OCI-LY1 (cell line): Measurements from ENCODE around the gene TRAPPC3.
A peak's percentile ranks its signal among the peaks of the same experiment; 100 is the strongest.

ENCODE experiments used
- H2AFZ ChIP-seq: fragments of 200-600 bp; sonication (generic), shearing (Covaris generic); 2 replicates; pipeline ENCODE4 v1.6.0; 2014; ENCODE audit warnings: antibody characterized with exemption, mild to moderate bottlenecking, low read length
- H3F3A ChIP-seq: fragments of 200-600 bp; sonication (generic), shearing (Covaris generic); 2 replicates; pipeline ENCODE4 v1.6.0; 2014; ENCODE audit warnings: mild to moderate bottlenecking, antibody characterized with exemption, low read length, moderate library complexity; ENCODE audit not compliant: insufficient read depth
- H3K27ac ChIP-seq: fragments of 200-600 bp; sonication (generic); 2 replicates; pipeline ENCODE4 v1.5.1; 2014; ENCODE audit warnings: low read length, mixed run types, mild to moderate bottlenecking, low read depth; ENCODE audit not compliant: poor library complexity, severe bottlenecking
- H3K27me3 ChIP-seq: fragments of 200-600 bp; sonication (generic); 2 replicates; pipeline ENCODE4 v1.6.0; 2014; ENCODE audit warnings: antibody characterized with exemption, mild to moderate bottlenecking, low read length, moderate library complexity; ENCODE audit not compliant: insufficient read depth
- H3K36me3 ChIP-seq: fragments of 200-600 bp; sonication (generic); 2 replicates; pipeline ENCODE4 v1.6.1; 2014; ENCODE audit warnings: mild to moderate bottlenecking, antibody characterized with exemption, low read length, moderate library complexity, mixed read lengths; ENCODE audit not compliant: insufficient read depth
- H3K4me1 ChIP-seq: fragments of 200-600 bp; sonication (generic); 2 replicates; pipeline ENCODE4 v1.5.1; 2014; ENCODE audit warnings: mild to moderate bottlenecking, low read length, moderate library complexity; ENCODE audit not compliant: insufficient read depth, severe bottlenecking
- H3K4me2 ChIP-seq: fragments of 200-600 bp; sonication (generic), shearing (Covaris generic); 2 replicates; pipeline ENCODE4 v1.6.1; 2014; ENCODE audit warnings: low read length
- H3K4me3 ChIP-seq: fragments of 200-600 bp; sonication (generic); 2 replicates; pipeline ENCODE4 v1.5.1; 2014; ENCODE audit warnings: low read length, low read depth, mild to moderate bottlenecking, mixed read lengths; ENCODE audit not compliant: poor library complexity, severe bottlenecking
- H3K79me2 ChIP-seq: fragments of 200-600 bp; shearing (Covaris generic); 2 replicates; pipeline ENCODE4 v1.6.1; 2016; ENCODE audit warnings: mixed run types, low read length, mixed read lengths; ENCODE audit not compliant: insufficient read depth
- H3K9ac ChIP-seq: fragments of 200-600 bp; sonication (generic), shearing (Covaris generic); 2 replicates; pipeline ENCODE4 v1.6.1; 2014; ENCODE audit warnings: mild to moderate bottlenecking, low read length, mixed read lengths
- H3K9me2 ChIP-seq: fragments of 200-600 bp; sonication (generic), shearing (Covaris generic); 2 replicates; pipeline ENCODE4 v1.6.1; 2014; ENCODE audit warnings: low read depth, mild to moderate bottlenecking, low read length, mixed read lengths
- H3K9me3 ChIP-seq: fragments of 200-600 bp; shearing (Covaris generic); 2 replicates; pipeline ENCODE4 v1.6.1; 2014; ENCODE audit warnings: low read length, mixed read lengths
- H4K20me1 ChIP-seq: fragments of 200-600 bp; sonication (generic), shearing (Covaris generic); 2 replicates; pipeline ENCODE4 v1.6.0; 2016; ENCODE audit warnings: mild to moderate bottlenecking, low read length; ENCODE audit not compliant: insufficient read depth
- CTCF ChIP-seq: fragments of 200-600 bp; sonication (generic), shearing (Covaris generic); IDR thresholded peaks from 2 replicates; pipeline ENCODE4 v1.5.1; 2017; ENCODE audit warnings: mild to moderate bottlenecking, antibody characterized with exemption, low read length, moderate library complexity, mixed read lengths
- EZH2 ChIP-seq: fragments of 200-600 bp; sonication (generic), shearing (Covaris generic); IDR thresholded peaks from 2 replicates; pipeline ENCODE4 v1.8.0; 2017; ENCODE audit warnings: borderline replicate concordance, mixed run types, mild to moderate bottlenecking, antibody characterized with exemption, low read length, moderate library complexity, mixed read lengths

Gene TRAPPC3

GRCh38 chr1:36101546-36101945 is 47.7 kb downstream of the TRAPPC3 start:
- no peak for TF ChIP-seq CTCF
- TF ChIP-seq EZH2 = no peak

GRCh38 chr1:36100376-36100775 is 48.9 kb downstream of the TRAPPC3 start:
- H3K4me3 ChIP-seq = no peak overlapping the region
- H3K79me2 ChIP-seq = no peaks in the 10 kb centered on the region
- peaks cover 9% of the 10 kb centered on the region for H3K4me1 ChIP-seq
- H4K20me1 ChIP-seq = no peaks in the 10 kb centered on the region
- no peaks in the 10 kb centered on the region for H3K27me3 ChIP-seq
- no peaks in the 10 kb centered on the region for H3K9me3 ChIP-seq
- H3K36me3 ChIP-seq = peaks cover 10% of the 10 kb centered on the region; the same call in 1 of the 2 replicates
- no peak overlapping the region for H2AFZ ChIP-seq
- H3K27ac ChIP-seq = no peak overlapping the region
- H3K9me2 ChIP-seq = no peaks in the 10 kb centered on the region
- TF ChIP-seq CTCF (no peak), EZH2 (no peak)
- no peak overlapping the region for H3K9ac ChIP-seq
- H3F3A ChIP-seq = no peaks in the 10 kb centered on the region
- peak overlapping the region; percentile 59; the same call in 1 of the 2 replicates for H3K4me2 ChIP-seq

More at GRCh38 chr1:36101546-36101945, 47.7 kb downstream of the TRAPPC3 start:
- H3K4me2 ChIP-seq = no peak overlapping the region
- no peak overlapping the region for H3K27ac ChIP-seq
- no peak overlapping the region for H2AFZ ChIP-seq
- no peaks in the 10 kb centered on the region for H3K27me3 ChIP-seq
- H3K4me3 ChIP-seq = no peak overlapping the region
- no peaks in the 10 kb centered on the region for H3K9me3 ChIP-seq
- H3K4me1 ChIP-seq = peaks cover 9% of the 10 kb centered on the region
- H3K79me2 ChIP-seq = no peaks in the 10 kb centered on the region
- H3K9ac ChIP-seq = no peak overlapping the region
- no peaks in the 10 kb centered on the region for H3K9me2 ChIP-seq
- no peaks in the 10 kb centered on the region for H4K20me1 ChIP-seq
- no peaks in the 10 kb centered on the region for H3F3A ChIP-seq
- H3K36me3 ChIP-seq = no peaks in the 10 kb centered on the region

DNA sequence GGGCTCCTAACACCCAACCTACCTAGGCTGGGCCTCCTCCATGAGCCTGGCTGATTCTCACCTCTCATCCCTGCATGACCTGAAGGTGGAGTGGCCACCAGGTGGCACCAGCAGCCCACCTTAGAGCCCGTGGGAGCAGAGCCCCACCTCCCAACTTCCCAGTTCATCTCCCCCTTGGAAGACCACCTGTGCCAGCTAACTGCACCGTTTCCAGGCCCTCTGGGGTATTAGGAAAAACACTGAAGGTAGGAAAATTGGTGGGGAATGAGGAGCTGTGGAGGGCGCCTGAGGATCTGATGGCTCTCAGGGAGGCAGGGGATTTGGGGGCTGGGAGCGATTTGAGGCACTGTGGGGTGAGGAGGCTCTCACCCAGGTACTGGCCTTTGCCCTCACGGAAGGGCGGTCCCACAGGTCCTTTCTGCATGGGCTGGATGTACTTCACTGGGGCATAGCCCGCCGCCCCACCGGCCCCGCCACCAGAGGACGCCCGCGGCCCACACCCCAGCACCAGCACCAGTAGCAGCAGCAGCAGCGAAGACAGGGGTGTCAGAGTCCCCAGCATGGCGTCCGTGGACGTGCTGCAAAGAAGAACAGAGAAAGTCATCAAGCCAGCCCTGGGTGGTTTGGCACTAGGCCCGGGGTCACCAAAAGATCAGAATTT is 49.5 kb downstream of the TRAPPC3 start:
- no peak overlapping the region for H3K27ac ChIP-seq
- peak overlapping the region; percentile 59 for H3K4me2 ChIP-seq
- no peaks in the 10 kb centered on the region for H3K79me2 ChIP-seq
- no peaks in the 10 kb centered on the region for H3K27me3 ChIP-seq
- H4K20me1 ChIP-seq = no peaks in the 10 kb centered on the region
- no peak overlapping the region; the same call in 1 of the 2 replicates for H3K9ac ChIP-seq
- H3K9me3 ChIP-seq = no peaks in the 10 kb centered on the region
- H3K4me3 ChIP-seq = peak overlapping the region; percentile 24
- no peak for TF ChIP-seq EZH2
- peak; percentile 94 for TF ChIP-seq CTCF
- H3K36me3 ChIP-seq = peaks cover 15% of the 10 kb centered on the region; the same call in 1 of the 2 replicates
- H3K4me1 ChIP-seq = peaks cover 9% of the 10 kb centered on the region
- H2AFZ ChIP-seq = no peak overlapping the region
- no peaks in the 10 kb centered on the region for H3K9me2 ChIP-seq
- no peaks in the 10 kb centered on the region for H3F3A ChIP-seq
